ENCODE measurements around the gene KMT2C.
A peak's percentile ranks its signal among the peaks of the same experiment; 100 is the strongest.

Gene KMT2C

DNA sequence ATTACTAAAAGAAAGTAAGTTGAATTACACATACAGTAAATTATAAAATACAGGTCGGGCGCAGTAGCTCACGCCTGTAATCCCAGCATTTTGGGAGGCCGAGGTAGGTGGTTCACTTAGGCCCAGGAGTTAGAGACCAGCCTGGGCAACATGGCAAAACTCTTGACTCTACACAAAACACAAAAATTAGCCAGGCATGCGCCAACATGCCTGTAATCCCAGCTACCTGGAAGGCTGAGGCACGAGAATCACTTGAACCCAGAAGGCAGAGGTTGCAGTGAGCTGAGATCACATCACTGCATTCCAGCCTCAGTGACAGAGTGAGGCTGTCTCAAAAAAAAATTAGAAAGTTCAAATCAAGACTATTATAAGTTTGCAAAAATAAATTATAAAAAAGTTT is 235.4 kb downstream of the KMT2C start:
- no peak for DNase-seq (ENCODE audit: low spot score)

DNA sequence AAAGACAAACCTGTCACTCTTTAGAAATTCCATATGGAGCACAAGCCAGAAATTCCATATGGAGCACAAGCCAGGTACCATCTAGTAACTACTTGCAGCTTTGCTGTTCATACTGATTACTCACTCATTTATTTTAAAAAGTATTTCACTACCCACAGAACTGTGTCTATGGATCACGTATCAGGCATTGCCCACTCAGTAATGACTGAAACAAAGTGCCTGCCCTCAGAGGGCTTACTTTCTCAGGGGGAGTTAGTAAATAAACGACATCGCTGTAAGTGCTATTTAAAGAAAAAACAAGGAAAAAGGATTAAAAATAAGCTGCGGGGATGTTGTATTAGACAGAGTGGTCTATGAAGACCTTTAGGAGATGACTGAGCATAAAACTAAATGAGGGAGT is 239.4 kb downstream of the KMT2C start:
- DNase-seq (ENCODE audit: low spot score), result no peak

DNA sequence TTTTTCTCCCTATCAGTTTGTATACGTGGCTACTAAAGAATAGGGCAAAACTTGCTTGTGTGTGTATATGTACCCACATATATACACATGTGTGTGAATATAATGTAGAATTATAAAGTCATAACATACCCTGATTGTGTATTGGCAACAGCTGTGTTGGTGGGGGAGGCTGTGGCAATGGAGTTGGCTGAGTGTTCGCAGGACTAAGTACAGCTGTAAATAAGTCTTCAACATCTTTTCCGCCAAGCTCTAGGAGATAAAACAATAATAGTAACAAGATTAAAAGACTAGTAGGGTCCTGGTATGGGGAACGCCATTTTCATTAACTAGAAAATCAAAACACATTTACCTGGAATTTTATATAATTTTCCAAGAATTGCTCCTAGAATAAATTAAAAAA is 241.9 kb downstream of the KMT2C start:
- no peak for DNase-seq (ENCODE audit: low spot score)

DNA sequence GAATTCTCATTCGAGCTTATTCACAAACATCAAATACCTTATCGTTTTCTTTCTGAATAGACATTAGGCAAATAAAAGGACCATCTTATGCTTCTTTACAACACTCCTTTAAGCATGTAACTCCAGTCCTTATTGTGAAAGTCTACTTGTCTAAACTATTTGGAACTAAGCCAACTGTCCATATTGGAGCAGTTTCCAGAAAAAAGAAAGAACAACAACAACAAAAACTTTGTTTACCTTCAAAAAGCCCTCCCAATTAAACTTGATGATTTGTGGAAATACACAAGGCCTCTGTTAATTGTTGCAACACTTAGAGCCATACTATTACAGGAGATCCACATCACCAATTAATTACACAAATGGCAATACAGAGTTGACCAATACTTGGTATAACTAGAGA is 246.7 kb downstream of the KMT2C start:
- DNase-seq (ENCODE audit: low spot score), result no peak

DNA sequence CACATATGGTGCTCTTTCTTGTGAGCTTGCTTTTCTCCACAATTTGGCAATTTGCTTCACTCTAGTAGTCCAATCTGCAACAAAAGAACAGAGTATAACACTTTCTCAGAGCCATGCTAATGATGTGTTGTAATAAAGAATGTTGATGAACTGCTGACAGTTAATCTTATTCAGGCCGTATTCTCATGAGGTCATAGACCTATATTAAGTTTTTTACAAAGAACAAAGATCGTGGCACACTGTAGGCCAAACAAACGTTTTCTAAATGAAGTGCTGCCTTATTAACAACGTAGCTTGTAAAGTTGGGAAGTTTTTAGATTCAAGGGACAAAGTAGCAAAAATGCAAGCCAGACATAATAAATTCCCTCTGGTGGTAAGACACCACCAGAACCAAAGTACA is 250.2 kb downstream of the KMT2C start:
- DNase-seq (ENCODE audit: low spot score), result no peak

DNA sequence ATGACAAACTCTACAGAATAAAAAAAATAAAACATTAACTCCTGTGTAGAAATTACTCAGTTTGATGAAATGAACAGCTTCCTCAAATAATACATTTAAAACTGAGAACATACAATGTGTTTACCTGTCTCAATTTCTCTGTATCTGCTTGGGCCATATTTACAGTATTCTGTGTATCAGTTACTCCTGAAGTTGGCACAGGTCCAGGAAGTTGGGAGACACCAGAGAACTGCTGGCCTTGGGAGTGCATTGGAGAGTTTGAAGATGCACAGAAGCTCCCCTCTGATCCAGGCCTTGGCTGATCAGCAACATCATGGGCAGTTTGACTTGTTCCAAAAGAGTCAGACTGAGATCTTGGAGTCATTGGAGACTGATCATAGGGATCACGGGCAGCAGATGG is 255.2 kb downstream of the KMT2C start:
- DNase-seq (ENCODE audit: low spot score), result no peak

DNA sequence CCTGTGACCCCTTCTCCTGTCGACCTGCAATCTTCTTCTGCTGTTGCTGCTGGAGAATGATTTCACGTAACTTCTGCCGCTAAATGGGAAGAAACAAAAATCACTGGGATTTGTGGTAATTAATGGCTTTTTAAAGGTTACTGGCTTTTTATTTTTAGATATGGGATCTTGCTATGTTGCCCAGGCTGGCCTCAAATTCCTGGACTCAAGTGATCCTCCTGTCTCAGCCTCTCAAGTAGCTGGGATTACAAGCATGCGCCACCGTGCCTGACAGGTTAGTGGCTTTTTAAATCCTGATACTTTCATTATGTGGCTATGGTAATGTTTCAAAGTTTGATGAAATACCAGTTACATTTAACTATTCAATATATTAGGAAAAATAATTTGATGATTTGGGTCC is 255.8 kb downstream of the KMT2C start:
- no peak for DNase-seq (ENCODE audit: low spot score)

DNA sequence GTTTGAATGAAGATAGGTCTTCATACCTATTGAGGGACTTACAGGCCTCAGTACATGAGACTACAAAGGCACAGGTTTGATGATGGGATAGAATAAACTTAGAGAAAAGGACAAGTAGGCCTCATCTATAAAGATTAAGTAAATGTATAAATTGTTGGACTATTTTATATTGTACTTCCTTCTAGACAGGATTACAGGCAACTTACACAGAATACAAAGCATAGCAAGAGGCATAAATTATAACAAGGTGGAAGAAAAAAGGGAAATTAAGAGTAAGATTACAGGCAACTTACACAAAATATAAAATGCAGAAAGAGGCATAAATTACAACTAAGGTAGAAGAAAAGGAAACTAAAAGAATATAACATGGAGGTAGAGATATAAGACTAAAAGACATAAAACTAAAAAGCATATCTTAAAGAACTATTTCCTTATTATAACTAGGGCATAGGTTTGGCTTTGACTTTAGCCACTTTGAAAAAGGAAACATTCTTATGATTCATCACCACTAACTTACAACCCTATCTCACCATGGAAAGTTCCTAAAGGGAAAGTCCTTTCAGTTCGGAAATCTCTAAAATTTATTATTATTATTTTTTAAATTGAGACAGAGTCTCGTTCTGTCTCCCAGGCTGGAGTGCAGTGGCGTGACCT is 257.3 kb downstream of the KMT2C start:
- DNase-seq (ENCODE audit: low spot score), result no peak

DNA sequence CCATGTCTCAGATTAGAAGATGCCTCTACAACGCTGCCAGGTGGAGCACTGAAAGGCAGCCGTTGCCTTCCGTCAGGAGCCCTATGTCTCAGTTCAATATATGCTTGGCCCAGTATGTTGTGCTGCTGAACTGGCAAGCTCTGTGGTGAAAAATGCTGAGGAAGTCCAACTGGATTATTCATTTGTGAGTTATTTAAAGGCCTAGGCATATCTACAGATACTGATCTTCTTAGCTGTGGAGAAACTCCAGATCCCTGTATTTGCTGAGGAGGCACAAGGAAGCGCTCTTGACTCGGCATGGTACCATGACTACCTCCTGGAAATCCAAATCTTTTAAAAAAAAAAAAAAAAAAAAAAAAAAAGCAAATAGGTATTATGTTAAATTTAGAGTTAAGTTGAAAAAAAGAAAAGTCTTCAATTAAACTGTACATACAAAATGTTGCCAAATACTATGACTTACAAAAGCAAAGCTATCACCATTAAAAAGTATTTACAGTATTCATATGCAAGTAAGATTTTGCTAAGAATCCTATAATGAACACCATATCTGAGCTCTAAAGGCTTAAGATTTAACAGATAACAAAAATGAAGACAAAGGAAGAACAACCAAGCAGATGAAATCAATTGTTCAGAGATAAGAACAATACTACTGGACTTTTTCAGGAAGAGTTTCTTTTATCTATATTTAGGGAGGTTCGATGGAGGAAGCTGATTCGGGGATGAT is 258.0 kb downstream of the KMT2C start:
- no peak for DNase-seq (ENCODE audit: low spot score)

DNA sequence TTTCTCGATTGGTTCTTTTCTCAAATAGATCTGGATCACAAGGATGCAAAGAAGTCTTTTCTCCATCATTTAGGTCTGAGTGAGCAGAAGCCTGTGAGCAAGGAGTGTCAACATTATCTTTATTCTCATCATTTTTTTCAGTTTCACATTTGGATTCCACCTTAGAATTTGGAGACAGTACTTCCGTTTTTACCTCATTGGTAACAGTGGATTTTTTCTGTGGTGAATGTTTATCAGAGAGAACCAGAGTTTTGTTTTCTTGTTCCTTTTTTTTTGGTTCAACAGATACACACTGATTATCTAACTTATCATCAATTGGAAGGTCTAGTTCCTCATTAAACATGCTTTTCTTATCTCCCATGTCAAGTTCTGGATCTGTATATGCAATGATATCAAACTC is 259.0 kb downstream of the KMT2C start:
- DNase-seq (ENCODE audit: low spot score), result no peak

DNA sequence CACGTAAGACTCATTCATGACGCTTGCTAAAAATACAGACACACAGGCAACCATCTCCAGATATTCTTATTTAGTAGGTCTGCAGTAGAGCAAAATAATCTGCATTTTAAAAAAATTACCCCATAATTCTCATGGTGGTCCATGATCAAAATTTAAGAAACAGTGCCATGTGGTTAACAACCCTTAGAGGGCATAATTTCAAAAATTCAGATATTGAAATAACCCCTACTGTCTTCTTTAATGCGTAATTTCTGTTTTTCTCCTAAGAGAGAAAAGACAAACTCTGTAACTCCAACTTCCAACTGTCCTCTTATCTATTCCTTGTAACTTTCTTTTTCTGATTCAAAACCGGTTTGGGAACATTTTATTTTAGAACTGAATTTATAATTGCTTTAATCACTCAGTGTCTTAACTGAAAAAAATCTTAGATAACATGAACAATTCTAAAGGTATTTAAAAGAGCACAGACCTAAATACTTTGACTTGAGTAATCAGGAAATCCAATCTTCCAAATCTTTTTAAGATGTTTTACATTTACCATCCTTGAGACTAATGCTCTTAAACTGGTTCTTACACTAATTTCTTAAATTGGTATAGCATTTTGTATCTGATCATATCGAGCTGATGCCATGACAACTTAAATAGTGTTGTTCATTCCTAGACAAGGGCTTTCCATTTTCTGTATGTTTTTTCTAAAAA is 262.3 kb downstream of the KMT2C start:
- no peak for DNase-seq (ENCODE audit: low spot score)

DNA sequence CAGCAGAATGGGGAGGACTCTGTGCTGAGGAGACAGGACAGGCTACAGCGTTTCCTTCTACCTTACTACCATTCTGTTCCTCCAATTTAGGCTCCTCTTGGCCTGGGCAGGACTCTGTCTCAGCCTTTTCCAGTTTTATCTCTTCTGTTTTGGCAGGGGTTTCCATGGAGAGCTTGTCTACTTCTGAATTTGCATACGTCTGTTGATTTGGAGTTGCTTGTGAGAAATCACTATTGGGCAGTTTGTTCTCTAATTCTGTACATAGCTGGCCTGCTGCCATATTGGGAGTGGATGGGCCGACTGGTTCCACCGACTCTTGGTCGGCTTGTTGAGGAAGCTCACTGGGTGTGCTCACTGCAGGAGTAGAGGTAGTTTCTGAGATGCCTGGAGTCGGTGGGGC is 273.5 kb downstream of the KMT2C start:
- DNase-seq (ENCODE audit: low spot score), result no peak

DNA sequence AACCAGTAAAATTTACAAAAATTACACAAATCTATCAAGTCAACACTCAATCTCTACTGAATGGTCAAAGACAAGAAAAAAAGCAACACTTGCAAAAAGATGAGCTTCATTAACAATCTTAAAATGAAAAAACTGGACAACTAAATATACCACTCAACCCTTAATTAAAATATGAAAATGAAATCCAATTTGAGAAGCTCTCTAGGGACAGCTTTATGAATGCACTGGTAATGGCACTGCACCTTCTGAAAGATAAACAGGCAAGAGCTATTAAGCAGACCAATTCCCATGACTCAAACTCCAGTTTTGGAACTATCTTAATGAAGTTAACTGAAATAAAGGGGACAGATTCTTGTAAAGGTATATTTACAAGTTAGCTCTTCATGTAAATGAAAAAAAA is 274.6 kb downstream of the KMT2C start:
- no peak for DNase-seq (ENCODE audit: low spot score)

DNA sequence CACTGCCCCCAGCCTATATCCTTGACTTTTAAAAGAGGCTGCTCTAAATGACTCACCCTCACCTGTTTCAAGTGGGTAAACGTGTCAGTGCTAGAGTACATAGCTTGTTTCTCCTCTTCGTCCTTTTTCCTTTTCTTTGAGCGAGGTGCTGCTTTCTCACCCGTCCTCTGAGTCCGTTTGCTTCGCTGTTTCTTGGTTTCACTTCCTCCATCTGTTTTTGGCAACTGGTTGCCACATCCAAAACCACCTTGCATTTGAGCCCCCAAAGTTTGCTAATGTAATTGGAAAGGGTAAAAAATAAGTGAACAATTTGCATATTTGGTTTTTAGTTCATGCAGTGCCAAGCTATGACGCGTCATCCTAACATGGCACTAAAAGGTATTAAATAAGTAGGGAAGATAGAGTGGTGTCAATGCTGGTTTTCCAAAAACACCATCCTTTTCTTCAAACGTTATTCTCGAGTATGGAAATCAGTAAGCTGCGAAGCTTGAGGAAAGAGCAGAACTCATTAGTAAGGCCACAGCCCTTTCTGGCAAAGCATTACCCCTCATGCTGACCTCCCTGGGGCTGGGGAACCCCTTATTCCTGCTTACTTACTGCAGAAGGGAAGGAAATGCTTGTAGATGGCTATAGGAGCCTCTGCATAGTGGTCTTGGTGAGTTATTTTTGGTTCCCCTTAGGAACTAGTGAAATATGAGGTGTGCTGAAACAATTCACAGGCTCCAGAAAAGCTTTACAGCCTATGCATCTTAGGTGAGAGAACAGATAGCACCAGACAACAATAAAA is 276.8 kb downstream of the KMT2C start:
- no peak for DNase-seq (ENCODE audit: low spot score)

DNA sequence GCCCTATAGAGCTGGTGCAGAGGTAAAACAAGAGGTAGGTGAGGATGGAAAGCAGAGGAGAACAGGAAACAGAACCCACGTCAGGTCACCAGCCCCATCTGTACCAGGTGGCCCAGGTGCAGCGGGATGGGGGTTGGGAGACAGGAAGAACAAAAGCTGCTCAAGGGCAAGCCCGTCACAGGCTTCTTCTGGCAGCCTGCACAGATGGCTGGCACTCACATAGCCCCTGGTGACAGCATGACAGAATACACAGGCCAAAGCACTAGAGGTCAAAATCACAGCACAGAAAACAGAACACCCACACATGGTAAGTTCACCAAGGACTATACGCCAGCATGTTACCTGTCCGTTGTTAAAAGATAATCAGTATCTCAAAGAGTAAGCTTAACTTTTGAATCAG is 283.5 kb downstream of the KMT2C start:
- no peak for DNase-seq (ENCODE audit: low spot score)

DNA sequence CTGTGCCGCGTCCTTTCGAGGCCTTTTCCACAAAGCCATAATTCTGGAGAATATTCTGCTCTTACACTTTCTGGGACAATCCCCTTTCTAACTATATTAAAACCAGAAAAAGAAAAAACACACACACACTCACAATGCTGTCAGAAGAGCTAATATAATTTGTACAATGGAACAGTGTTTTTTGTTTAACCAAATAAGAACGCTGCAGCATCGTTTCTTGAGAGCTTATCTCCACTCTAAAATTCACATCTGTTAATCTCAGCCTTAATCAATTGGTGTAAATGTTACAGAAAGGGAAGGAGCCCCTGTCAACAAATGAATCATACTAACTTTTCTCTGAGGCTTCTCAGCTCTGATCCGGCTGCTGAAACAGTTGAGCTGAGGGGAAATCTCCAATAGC is 286.4 kb downstream of the KMT2C start:
- DNase-seq (ENCODE audit: low spot score), result no peak

DNA sequence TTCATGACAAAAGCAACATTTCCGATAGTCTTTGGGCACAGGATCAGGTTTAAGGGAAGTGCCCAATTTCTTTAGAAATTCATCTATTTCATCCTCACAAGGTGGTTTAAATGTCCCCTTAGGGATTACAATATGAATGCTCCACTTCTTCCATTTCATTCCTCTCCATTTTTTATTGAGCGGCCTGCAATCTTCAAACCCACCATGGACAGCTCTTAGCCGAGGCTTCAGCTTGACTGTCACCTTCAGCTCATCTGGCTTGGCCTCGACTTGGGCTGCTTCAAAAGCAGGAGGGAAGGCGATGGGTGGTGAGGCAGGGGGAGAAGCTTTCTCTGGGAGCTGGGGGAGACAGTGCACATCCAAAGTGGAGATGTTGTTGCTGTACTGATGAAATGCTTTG is 287.1 kb downstream of the KMT2C start:
- no peak for DNase-seq (ENCODE audit: low spot score)

DNA sequence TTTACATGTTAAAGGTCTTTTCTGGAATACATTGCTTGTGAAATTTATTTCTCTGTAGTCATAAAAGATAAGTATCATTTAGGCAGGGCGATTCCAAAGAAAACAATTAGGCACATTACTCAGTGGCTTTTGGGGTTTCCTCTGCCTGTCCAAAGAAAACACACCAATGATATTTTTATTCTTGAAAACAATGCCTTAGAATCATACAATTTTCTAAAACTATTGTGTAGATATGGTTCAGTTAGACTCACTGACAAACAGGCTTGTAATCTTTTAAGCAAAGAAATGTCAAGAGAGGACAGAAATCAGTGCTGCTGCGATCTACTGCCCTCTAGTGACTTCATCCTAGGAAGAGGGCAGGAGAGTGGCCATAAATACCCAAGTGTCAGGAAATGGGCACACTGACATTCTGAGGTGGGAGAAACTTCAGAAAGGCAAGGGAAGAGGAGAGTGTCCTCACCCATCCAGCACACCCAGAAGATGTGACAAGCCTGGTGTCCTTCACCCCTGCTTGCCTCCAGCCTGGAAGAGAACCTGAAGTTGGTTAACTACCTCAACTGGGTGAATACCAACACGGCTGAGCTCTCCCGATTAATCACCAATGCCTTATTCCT is 289.8 kb downstream of the KMT2C start:
- DNase-seq (ENCODE audit: low spot score), result peak; percentile 30

DNA sequence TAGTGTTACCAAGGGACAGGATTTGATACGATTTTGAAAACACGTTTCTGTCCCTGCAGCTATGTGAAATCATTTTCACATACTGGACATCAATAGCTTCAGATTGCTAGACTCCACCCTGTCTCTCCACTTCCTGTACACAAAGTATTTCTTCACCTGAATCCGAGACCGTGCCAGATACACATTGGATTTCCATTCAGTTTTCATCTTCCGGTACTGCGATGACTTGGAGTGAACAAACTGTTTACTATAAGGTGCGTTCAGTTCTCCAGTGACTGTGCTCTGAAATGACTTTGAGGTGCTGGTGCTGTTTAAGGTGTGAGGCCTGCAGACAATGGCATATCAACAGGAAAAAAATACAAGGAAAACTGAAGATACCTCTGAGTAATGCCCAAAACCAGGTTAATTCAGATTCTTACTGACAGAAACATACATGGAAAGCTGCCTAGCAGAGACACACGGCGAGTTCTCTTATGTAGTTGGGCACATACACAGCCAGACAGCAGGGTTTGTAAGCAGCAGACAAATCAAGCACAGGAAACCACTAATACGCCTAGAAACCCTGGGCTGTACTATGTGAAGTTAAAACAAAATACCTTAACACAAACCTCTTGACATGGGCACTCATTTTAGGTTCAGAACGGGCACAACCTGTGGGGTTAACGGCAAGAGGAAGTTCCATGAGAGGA is 291.1 kb downstream of the KMT2C start:
- no peak for DNase-seq (ENCODE audit: low spot score)

DNA sequence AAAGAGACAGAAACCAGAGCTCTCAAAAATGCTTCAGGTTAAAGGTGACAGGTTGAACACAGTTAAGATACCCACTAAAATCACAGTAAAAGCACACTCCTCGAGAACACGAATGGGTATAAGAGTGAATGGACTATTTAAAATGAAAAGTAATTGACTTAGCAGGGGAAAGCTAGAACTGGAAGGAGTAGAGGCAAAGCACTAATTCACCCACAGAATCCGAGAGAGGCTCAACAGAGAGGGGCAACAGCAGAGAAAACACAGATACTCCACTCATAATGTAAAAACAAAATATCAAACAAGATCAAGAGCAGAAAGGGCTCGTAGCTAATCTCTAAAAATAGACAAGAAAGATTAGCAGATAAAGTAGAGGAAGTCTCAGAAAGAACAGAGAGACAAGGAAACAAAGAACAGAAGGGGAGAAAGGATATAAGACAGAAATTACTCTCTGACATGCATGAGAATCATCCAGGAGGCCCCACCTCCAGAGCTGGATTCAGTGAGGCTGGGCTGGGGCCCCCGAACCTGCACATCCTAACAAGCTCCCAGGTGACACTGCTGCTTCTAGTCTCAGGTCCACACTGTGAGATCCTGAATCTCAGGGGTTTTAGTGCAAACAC is 292.7 kb downstream of the KMT2C start:
- DNase-seq (ENCODE audit: low spot score), result no peak

DNA sequence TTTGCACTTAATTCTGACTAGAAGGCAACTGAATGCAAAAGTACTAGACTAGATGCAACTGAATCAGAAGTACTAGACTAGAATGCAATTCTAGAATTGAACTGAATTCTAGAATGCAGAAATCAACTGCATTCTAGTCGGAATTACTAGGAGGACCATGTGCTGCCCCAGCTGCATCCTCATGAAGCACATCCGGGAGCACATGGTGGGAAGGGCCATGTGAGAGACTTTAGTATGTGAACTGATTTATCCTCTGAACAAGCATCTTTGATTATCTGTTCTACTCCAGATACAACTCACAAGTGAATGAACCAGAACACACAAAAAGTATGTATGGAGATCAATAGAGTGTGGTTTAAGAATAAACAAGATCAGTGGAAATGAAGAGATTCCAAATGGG is 295.2 kb downstream of the KMT2C start:
- no peak for DNase-seq (ENCODE audit: low spot score)
